Ovary (tissue), 9 donors: ENCODE results near the gene TTC28. TPM values are rescaled to one million over a fixed set of nuclear protein-coding genes. Genes with fewer than 3 reads are reported as not detected.

Experiments used
- DNase-seq, 5 donors: peaks; one replicate each; pipeline ENCODE4 v3.0.0-alpha.2; 2019 to 2020
- H3K27ac ChIP-seq, 2 donors: fragments of 200-600 bp; one replicate each; pipeline versions ENCODE4 v1.5.1 to v1.8.0; 2019 to 2022
- H3K27me3 ChIP-seq: fragments of 200-600 bp; one replicate; pipeline ENCODE4 v1.8.0; 2022
- H3K36me3 ChIP-seq: fragments of 200-600 bp; sonication (generic); one replicate; pipeline ENCODE4 v1.5.1; 2019
- H3K4me1 ChIP-seq: one replicate; pipeline ENCODE4 v1.8.1; 2013; ENCODE audit warnings: mild to moderate bottlenecking, moderate library complexity; ENCODE audit not compliant: insufficient read depth
- H3K4me3 ChIP-seq: fragments of 200-600 bp; sonication (generic); one replicate; pipeline ENCODE4 v1.5.1; 2017
- H3K9me3 ChIP-seq, 2 donors: fragments of 200-600 bp in 1 of 2; sonication (generic) in 1 of 2; one replicate each; pipeline versions ENCODE4 v1.5.1 to v1.8.1; 2013 to 2019; ENCODE audit warnings: mild to moderate bottlenecking in 1 of 2, moderate library complexity in 1 of 2
- CTCF ChIP-seq, 3 donors: fragments of 450-650 bp in 2 of 3; fragments of 200-600 bp in 1 of 3; IDR thresholded peaks; one replicate each; pipeline versions ENCODE4 v1.5.1 to v1.8.0; 2016 to 2022; ENCODE audit warnings: antibody characterized with exemption in 3 of 3, mild to moderate bottlenecking in 1 of 3
- EP300 ChIP-seq: sonication (generic); formaldehyde crosslinking; IDR thresholded peaks from one replicate; pipeline ENCODE4 v1.6.1; 2017; ENCODE audit warnings: antibody characterized with exemption
- POLR2A ChIP-seq: fragments of 450-650 bp; IDR thresholded peaks from one replicate; pipeline ENCODE4 v1.6.1; 2017; ENCODE audit warnings: antibody characterized with exemption, mild to moderate bottlenecking, moderate library complexity
- WGBS, 3 donors: extraction: QIAGEN DNeasy Blood & Tissue Kit in 1 of 3; methylation state at CpG; one replicate each; pipeline versions ENCODE4 v1.1.5 to v1.1.7; 2013 to 2017; 5-methylcytosine and 5-hydroxymethylcytosine counted together
- intact Hi-C, 4 donors: fragments of 100-400 bp; cut with DNase I; formaldehyde crosslinking; loops; one replicate each; pipeline versions ENCODE4 v1.11.0 to v1.15.1; 2022 to 2023
- polyA plus RNA-seq, 2 donors: library from polyadenylated mRNA; stranded (reverse); fragments of 200-250 nt in 1 of 2; fragments of 350-450 nt in 1 of 2; fragmentation: Illumina TruSeq in 1 of 2; extraction: RNeasy Lipid Tissue Mini Kit (QIAGEN cat#74804) in 1 of 2; gene quantifications; one replicate each; pipeline ENCODE4 v1.2.3, GENCODE V29; 2013 to 2014
- total RNA-seq, 7 donors: library from RNA; depleted of rRNA in 2 of 7; stranded (reverse); fragments of >200 nt in 2 of 7; fragmentation: NEBNext Ultra II Directional in 3 of 7; extraction: Animal tissue kit (Norgen Biotek cat#: 25700) in 3 of 7; gene quantifications; one replicate each; pipeline versions ENCODE4 v1.1.0 to v1.2.4, GENCODE V29; 2016 to 2023
- donor health status: DM: no; HTN: no; CAD: no; lungs with moderate emphysema.
- donor health status: DM: no; HTN: no; CAD: no.
- donor health status: Bipolar disorder and iron deficiency.
- donor health status: DM: yes; HTN: yes; CAD: no.
- donor health status: DM: no; HTN: no; CAD: no.
- donor health status: DM: yes; HTN: yes; CAD: no.

The TTC28 gene
- total and polyA plus RNA-seq, 9 donors = 16.7 to 127 (median 72.9) TPM

GRCh38 chr22:27987557-27987956 lies 692.1 kb downstream of the TTC28 start:
- DNase-seq = peak in 1 of 5 donors; percentile 11
- no peak overlapping the region for H3K4me3 ChIP-seq
- H3K4me1 ChIP-seq = no peaks in the 10 kb centered on the region
- no peaks in the 10 kb centered on the region for H3K36me3 ChIP-seq
- no peak overlapping the region for H3K27ac ChIP-seq
- no peaks in the 10 kb centered on the region for H3K27me3 ChIP-seq
- intact Hi-C loops = no loop called here
- TF ChIP-seq EP300 = no peak
- no peak for TF ChIP-seq POLR2A
- no peak for TF ChIP-seq CTCF (IDR thresholded peaks at IDR 0.05)
- WGBS, 3 donors = 27 to 45% (median 43%) methylated on average over 6 of the region's 6 CpGs
- H3K9me3 ChIP-seq = no peaks in the 10 kb centered on the region

GRCh38 chr22:27986937-27987336 lies 692.7 kb downstream of the TTC28 start:
- no peaks in the 10 kb centered on the region for H3K9me3 ChIP-seq
- no peaks in the 10 kb centered on the region for H3K27me3 ChIP-seq
- DNase-seq = no peak
- H3K4me3 ChIP-seq = no peak overlapping the region
- no peaks in the 10 kb centered on the region for H3K4me1 ChIP-seq
- no peak for TF ChIP-seq EP300
- TF ChIP-seq CTCF (IDR thresholded peaks at IDR 0.05) = no peak
- TF ChIP-seq POLR2A = no peak
- WGBS, 3 donors = 91 to 95% (median 91%) methylated on average over 5 of the region's 5 CpGs
- no peak overlapping the region for H3K27ac ChIP-seq
- no peaks in the 10 kb centered on the region for H3K36me3 ChIP-seq
- intact Hi-C loops = no loop called here

GRCh38 chr22:27986459-27986858 lies 693.2 kb downstream of the TTC28 start:
- H3K27me3 ChIP-seq = no peaks in the 10 kb centered on the region
- intact Hi-C loops = no loop called here
- H3K4me3 ChIP-seq = no peak overlapping the region
- DNase-seq = no peak
- H3K36me3 ChIP-seq = no peaks in the 10 kb centered on the region
- no peak for TF ChIP-seq CTCF (IDR thresholded peaks at IDR 0.05)
- TF ChIP-seq POLR2A = no peak
- TF ChIP-seq EP300 = no peak
- 82 to 86% (median 84%) methylated on average over 5 of the region's 5 CpGs for WGBS, 3 donors
- no peaks in the 10 kb centered on the region for H3K9me3 ChIP-seq
- no peaks in the 10 kb centered on the region for H3K4me1 ChIP-seq
- H3K27ac ChIP-seq = no peak overlapping the region

- Histone ChIP-seq H3K4me3 (no peak overlapping the region), H3K4me1 (no peaks in the 10 kb centered on the region), H3K27ac (no peak overlapping the region), H3K36me3 (no peaks in the 10 kb centered on the region), H3K27me3 (no peaks in the 10 kb centered on the region), H3K9me3 (no peaks in the 10 kb centered on the region)
- 86 to 92% (median 90%) methylated on average over 12 of the region's 12 CpGs for WGBS, 3 donors
- TF ChIP-seq EP300 (no peak), CTCF (IDR thresholded peaks at IDR 0.05) (no peak), POLR2A (no peak)
- no peak for DNase-seq
- intact Hi-C loops = no loop called here
Measured at GRCh38 chr22:27985323-27986275, 694.0 kb downstream of the TTC28 start.
